ENCODE data around the gene NR1D1.
"Not testable (repeated sequence)": the region's sequence is repeated elsewhere in the genome, so short reads cannot be mapped to it uniquely, and the experiment has no call there.

DNA sequence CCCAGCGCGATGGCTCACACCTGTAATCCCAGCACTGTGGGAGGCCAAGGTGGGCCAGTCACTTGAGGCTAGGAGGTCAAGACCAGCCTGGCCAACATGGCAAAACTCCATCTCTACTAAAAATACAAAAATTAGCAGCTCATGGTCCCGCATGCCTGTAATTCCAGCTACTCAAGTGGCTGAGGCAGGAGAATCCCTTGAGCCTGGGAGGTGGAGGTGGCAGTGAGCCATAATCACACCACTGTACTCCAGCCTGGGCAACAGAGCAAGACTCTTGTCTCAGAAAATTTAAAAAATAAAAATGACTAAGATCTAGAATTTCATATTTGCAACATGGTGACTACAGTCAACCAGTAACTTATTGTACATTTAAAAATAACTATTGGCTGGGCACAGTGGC is 42.8 kb upstream of the NR1D1 start:
- TF ChIP-seq, protein P1, sequence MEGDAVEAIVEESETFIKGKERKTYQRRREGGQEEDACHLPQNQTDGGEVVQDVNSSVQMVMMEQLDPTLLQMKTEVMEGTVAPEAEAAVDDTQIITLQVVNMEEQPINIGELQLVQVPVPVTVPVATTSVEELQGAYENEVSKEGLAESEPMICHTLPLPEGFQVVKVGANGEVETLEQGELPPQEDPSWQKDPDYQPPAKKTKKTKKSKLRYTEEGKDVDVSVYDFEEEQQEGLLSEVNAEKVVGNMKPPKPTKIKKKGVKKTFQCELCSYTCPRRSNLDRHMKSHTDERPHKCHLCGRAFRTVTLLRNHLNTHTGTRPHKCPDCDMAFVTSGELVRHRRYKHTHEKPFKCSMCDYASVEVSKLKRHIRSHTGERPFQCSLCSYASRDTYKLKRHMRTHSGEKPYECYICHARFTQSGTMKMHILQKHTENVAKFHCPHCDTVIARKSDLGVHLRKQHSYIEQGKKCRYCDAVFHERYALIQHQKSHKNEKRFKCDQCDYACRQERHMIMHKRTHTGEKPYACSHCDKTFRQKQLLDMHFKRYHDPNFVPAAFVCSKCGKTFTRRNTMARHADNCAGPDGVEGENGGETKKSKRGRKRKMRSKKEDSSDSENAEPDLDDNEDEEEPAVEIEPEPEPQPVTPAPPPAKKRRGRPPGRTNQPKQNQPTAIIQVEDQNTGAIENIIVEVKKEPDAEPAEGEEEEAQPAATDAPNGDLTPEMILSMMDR (IDR thresholded peaks at IDR 0.05 in 8 of 11, conservative IDR thresholded peaks at IDR 0.05 in 3 of 11), result not testable (repeated sequence)
- TF ChIP-seq POLR2AphosphoS5 (IDR thresholded peaks at IDR 0.05), result not testable (repeated sequence)
